GM12878 (cell line): ENCODE measurements around the gene ENTREP3. TPM values are rescaled to one million over a fixed set of nuclear protein-coding genes. Genes with fewer than 3 reads are reported as not detected.

Source experiments
- ATAC-seq: fragments of 200-7000 bp; cut with Tn5 transposase; 3 replicates; pipeline ENCODE4 v1.9.1; 2020; ENCODE audit warnings: mild to moderate bottlenecking, moderate library complexity
- BruUV-seq: library from RNA; stranded (reverse); fragments of 400-500 nt; replicated peaks from 2 replicates; lab custom pipeline; 2021; lab: Mats Ljungman, UMichigan
- CTCF ChIA-PET: fragments of 300-600 bp; sonication (Branson Sonifier 250); formaldehyde crosslinking; extraction: SDS; loops from one replicate; lab custom pipeline; 2021; ENCODE audit warnings: inconsistent platforms; lab: Yijun Ruan, JAX
- POLR2A ChIA-PET: fragments of 350-600 bp; formaldehyde crosslinking; extraction: SDS; loops from one replicate; lab custom pipeline; 2021; ENCODE audit warnings: inconsistent platforms; lab: Charles Lee
- RAD21 ChIA-PET: fragments of 300-600 bp; sonication (Branson Sonifier 250); formaldehyde crosslinking; loops from one replicate; lab custom pipeline; 2023; ENCODE audit warnings: antibody characterized with exemption; ENCODE audit not compliant: unreplicated experiment; lab: Charles Lee
- SMC1A ChIA-PET: fragments of 300-600 bp; sonication (Branson Sonifier 250); formaldehyde crosslinking; loops from one replicate; lab custom pipeline; 2023; ENCODE audit not compliant: unreplicated experiment, uncharacterized antibody; lab: Charles Lee
- DNase-seq: peaks from one replicate; pipeline ENCODE4 v3.0.0-alpha.2; 2011; ENCODE audit warnings: low read depth, low spot score
- FAIRE-seq: peaks from 3 replicates; lab custom pipeline; 2011; peaks lifted over from hg19 to GRCh38; lab: Jason Lieb, UNC
- H2AFZ ChIP-seq: 2 replicates; pipeline ENCODE4 v1.6.0; 2011; ENCODE audit warnings: low read depth, low read length, control low read depth; ENCODE audit not compliant: control insufficient read depth
- H3K27ac ChIP-seq: 2 replicates; pipeline ENCODE4 v1.5.1; 2011; ENCODE audit warnings: control low read depth; ENCODE audit not compliant: control insufficient read depth, insufficient read depth
- H3K27me3 ChIP-seq, 2 experiments: replicated peaks in 1 of 2; 2 replicates each; pipeline versions ENCODE4 v1.6.0 to v1.6.1; 2011; ENCODE audit warnings: low read length in 1 of 2; ENCODE audit not compliant: control insufficient read depth in 2 of 2, insufficient read depth in 2 of 2
- H3K36me3 ChIP-seq, 2 experiments: 2 replicates each; pipeline ENCODE4 v1.5.1; 2011; ENCODE audit warnings: low read length in 1 of 2; ENCODE audit not compliant: control insufficient read depth in 2 of 2, insufficient read depth in 2 of 2
- H3K4me1 ChIP-seq: 2 replicates; pipeline ENCODE4 v1.6.1; 2011; ENCODE audit warnings: mild to moderate bottlenecking, low read length, moderate library complexity, mixed read lengths; ENCODE audit not compliant: control insufficient read depth, insufficient read depth
- H3K4me2 ChIP-seq: 2 replicates; pipeline ENCODE4 v1.6.0; 2011; ENCODE audit warnings: control low read depth; ENCODE audit not compliant: control insufficient read depth, insufficient read depth
- H3K4me3 ChIP-seq: fragments of 200-600 bp; sonication (generic); 2 replicates; pipeline ENCODE4 v1.5.1; 2016
- H3K79me2 ChIP-seq: 2 replicates; pipeline ENCODE4 v1.6.0; 2011; ENCODE audit warnings: low read length; ENCODE audit not compliant: control insufficient read depth, insufficient read depth
- H3K9ac ChIP-seq: 2 replicates; pipeline ENCODE4 v1.8.0; 2011; ENCODE audit warnings: low read length, control low read depth, mixed read lengths; ENCODE audit not compliant: control insufficient read depth, insufficient read depth
- H3K9me3 ChIP-seq: replicated peaks from 3 replicates; pipeline ENCODE4 v1.5.1; 2011; ENCODE audit warnings: mild to moderate bottlenecking, low read length; ENCODE audit not compliant: control insufficient read depth, insufficient read depth
- H4K20me1 ChIP-seq: 2 replicates; pipeline ENCODE4 v1.6.0; 2011; ENCODE audit not compliant: control insufficient read depth, insufficient read depth
- BHLHE40 ChIP-seq, 2 experiments: fragments of 450-650 bp in 1 of 2; IDR thresholded peaks; 2 replicates each; pipeline ENCODE4 v1.6.1; 2011 to 2017; ENCODE audit warnings: low read depth in 2 of 2, borderline replicate concordance in 1 of 2, improper control_type of control experiment in 1 of 2, low read length in 1 of 2, mild to moderate bottlenecking in 1 of 2
- DPF2 ChIP-seq: fragments of 450-650 bp; IDR thresholded peaks from 2 replicates; pipeline ENCODE4 v1.6.1; 2017; ENCODE audit warnings: mild to moderate bottlenecking
- ESRRA ChIP-seq: IDR thresholded peaks from 2 replicates; pipeline ENCODE4 v1.6.1; 2012; ENCODE audit warnings: mild to moderate bottlenecking, low read length, improper control_type of control experiment
- GABPA ChIP-seq: IDR thresholded peaks from 2 replicates; pipeline ENCODE4 v1.6.1; 2014; ENCODE audit warnings: antibody characterized with exemption, low read depth, mild to moderate bottlenecking, inconsistent platforms
- MTA3 ChIP-seq: IDR thresholded peaks from 2 replicates; pipeline ENCODE4 v1.6.1; 2012; ENCODE audit warnings: low read length, inconsistent platforms, borderline replicate concordance
- PML ChIP-seq: IDR thresholded peaks from 2 replicates; pipeline ENCODE4 v1.6.1; 2012; ENCODE audit warnings: low read length, inconsistent platforms
- POLR2A ChIP-seq: IDR thresholded peaks from 2 replicates; pipeline ENCODE4 v1.6.1; 2011; ENCODE audit warnings: low read depth, mild to moderate bottlenecking, low read length
- RB1 ChIP-seq: fragments of 450-650 bp; formaldehyde crosslinking; IDR thresholded peaks from 2 replicates; pipeline ENCODE4 v1.6.1; 2017; ENCODE audit warnings: mild to moderate bottlenecking, borderline replicate concordance
- RCOR1 ChIP-seq: conservative IDR thresholded peaks from 2 replicates; pipeline ENCODE4 v1.6.1; 2012; ENCODE audit warnings: low read depth, low read length, improper control_type of control experiment
- RUNX3 ChIP-seq: IDR thresholded peaks from 2 replicates; pipeline ENCODE4 v1.6.1; 2012; ENCODE audit warnings: low read length, inconsistent platforms
- SKIL ChIP-seq: fragments of 450-650 bp; IDR thresholded peaks from 2 replicates; pipeline ENCODE4 v1.6.1; 2017; ENCODE audit warnings: mild to moderate bottlenecking, low read depth, inconsistent platforms; ENCODE audit not compliant: poor library complexity, severe bottlenecking
- SMAD1 ChIP-seq: fragments of 450-650 bp; IDR thresholded peaks from 2 replicates; pipeline ENCODE4 v1.6.1; 2018; ENCODE audit warnings: mild to moderate bottlenecking, low read depth; ENCODE audit not compliant: partially characterized antibody
- SRF ChIP-seq, 2 experiments: IDR thresholded peaks; 2 replicates each; pipeline ENCODE4 v1.6.1; 2011; ENCODE audit warnings: low read depth in 2 of 2, low read length in 2 of 2, mild to moderate bottlenecking in 1 of 2, moderate library complexity in 1 of 2
- SUPT20H ChIP-seq: IDR thresholded peaks from 2 replicates; pipeline ENCODE4 v1.6.1; 2011; ENCODE audit warnings: low read depth, mild to moderate bottlenecking, low read length, moderate library complexity, borderline replicate concordance; ENCODE audit not compliant: control insufficient read depth
- TCF3 ChIP-seq: IDR thresholded peaks from 2 replicates; pipeline ENCODE4 v1.6.1; 2012; ENCODE audit warnings: low read depth, mild to moderate bottlenecking, low read length, borderline replicate concordance; ENCODE audit not compliant: insufficient read depth
- YY1 ChIP-seq: IDR thresholded peaks from 2 replicates; pipeline ENCODE4 v1.6.1; 2011; ENCODE audit warnings: low read depth, mild to moderate bottlenecking, low read length
- ZBTB11 ChIP-seq: fragments of 450-650 bp; formaldehyde crosslinking; IDR thresholded peaks from 2 replicates; pipeline ENCODE4 v1.5.0; 2022; ENCODE audit warnings: mild to moderate bottlenecking, missing genetic modification characterization
- ZNF24 ChIP-seq: fragments of 450-650 bp; IDR thresholded peaks from 2 replicates; pipeline ENCODE4 v1.6.1; 2017; ENCODE audit warnings: antibody characterized with exemption, mild to moderate bottlenecking
- WGBS: methylation state at CpG from one replicate; pipeline ENCODE4 v1.1.6; 2016; ENCODE audit warnings: low lambda C conversion rate; ENCODE audit not compliant: insufficient replicate concordance, insufficient coverage; ENCODE audit errors: missing lambda C conversion rate; 5-methylcytosine and 5-hydroxymethylcytosine counted together
- in situ Hi-C: fragments of 300-500 bp; cut with MboI; formaldehyde crosslinking; loops from 9 replicates; pipeline ENCODE4 v1.14.3; 2018; ENCODE audit warnings: mixed read lengths
- intact Hi-C: fragments of 100-400 bp; cut with micrococcal nuclease; formaldehyde crosslinking; loops from one replicate; pipeline ENCODE4 v1.14.2; 2022; ENCODE audit not compliant: unreplicated experiment
- polyA plus RNA-seq, 11 experiments: library from polyadenylated mRNA; depleted of rRNA in 4 of 11; unstranded in 6 of 11; stranded (reverse) in 5 of 11; fragments of >200 nt; fragmentation: Nextera tagmentation in 4 of 11; fragmentation: Illumina TruSeq in 1 of 11; extraction: Ambion mirVana in 4 of 11; extraction: Trizol in 1 of 11; gene quantifications; 1 replicate in 1 of 11; 2 replicates in 10 of 11; pipeline versions ENCODE4 v1.2.1 to v1.2.3, GENCODE V29; 2011 to 2016; ENCODE audit warnings: inconsistent platforms in 2 of 11, missing spikeins in 2 of 11, low read depth in 1 of 11
- total RNA-seq, 4 experiments: library from RNA; depleted of rRNA in 3 of 4; stranded (reverse); fragments of >200 nt in 3 of 4; fragmentation: Illumina TruSeq in 1 of 4; extraction: Trizol in 1 of 4; gene quantifications; 2 replicates each; pipeline versions ENCODE4 v1.2.1 to v1.2.3, GENCODE V29; 2013 to 2021

Gene ENTREP3
- total and polyA plus RNA-seq, 10 of the 15 experiments (the other 5 are each of a cell fraction or from before 2014, with no cell fraction given) = 1.7 to 31.8 (median 3.9) TPM

- TF ChIP-seq RCOR1 = no peak
- no peak for TF ChIP-seq SUPT20H
- TF ChIP-seq POLR2A = no peak
- no peak for TF ChIP-seq DPF2
- no peak for TF ChIP-seq PML
These were observed 11.3 kb upstream of the ENTREP3 start (continued) for GRCh38 chr1:155266553-155266952.

- ChIA-PET POLR2A (interaction anchor here (0.7 to 1.6 kb wide), 4 partner anchors 9 to 53 kb away, joined by 3 to 5 read pairs (median 4); partner anchors contain the start of gene CLK2), SMC1A (interaction anchor here (1.3 kb wide), 1 partner anchor 9 kb away, joined by 11 read pairs; the partner anchor contains the start of gene CLK2), RAD21 (no interaction called here), CTCF (interaction anchor here (1.2 to 5.7 kb wide), 2 partner anchors 9 to 12 kb away, joined by 3 to 51 read pairs; no protein-coding TSS in a partner anchor)
- no peak for FAIRE-seq
- peaks cover 7% of the 10 kb centered on the region for H3K4me1 ChIP-seq
- no peaks in the 10 kb centered on the region for H3K9me3 ChIP-seq
- in situ Hi-C loops = no loop called here
- no peak overlapping the region for H3K9ac ChIP-seq
- intact Hi-C loops = no loop called here
- H3K79me2 ChIP-seq = peaks cover 20% of the 10 kb centered on the region
- 94% methylated on average over 11 of the region's 11 CpGs for WGBS
- no peak overlapping the region; the same call in 1 of the 2 replicates for H3K27ac ChIP-seq
- H3K4me2 ChIP-seq = no peak overlapping the region
- H2AFZ ChIP-seq = no peak overlapping the region
- no peak for DNase-seq
- TF ChIP-seq ZNF24 (no peak), SMAD1 (no peak), ESRRA (no peak), BHLHE40 (IDR thresholded peaks at IDR 0.05; ENCODE audit: borderline replicate concordance in 1 of 2, low read depth in 2 of 2, low read length in 1 of 2) (no peak), SKIL (no peak), MTA3 (no peak), YY1 (no peak), GABPA (no peak), RUNX3 (no peak), TCF3 (no peak), RB1 (no peak), ZBTB11 (CRISPR knock-in tag) (no peak), SRF (IDR thresholded peaks at IDR 0.05; ENCODE audit: low read depth in 2 of 2, low read length in 2 of 2) (no peak)
- H3K4me3 ChIP-seq = no peak overlapping the region
- H4K20me1 ChIP-seq = no peaks in the 10 kb centered on the region
- BruUV-seq = no TSS peak
- ATAC-seq = no peak
- H3K36me3 ChIP-seq = peaks cover 18 to 24% of the 10 kb centered on the region in 2 experiments; a peak in 3 of 4 replicates
- H3K27me3 ChIP-seq = no peaks in the 10 kb centered on the region
These were observed 7.8 kb upstream of the ENTREP3 start for GRCh38 chr1:155263067-155263466.
